ENCODE results near the gene CSK.
A peak's percentile ranks its signal among the peaks of the same experiment; 100 is the strongest.

CSK gene

GRCh38 chr15:74802862-74803447 is 21.1 kb downstream of the CSK start:
- no peak for DNase-seq

GRCh38 chr15:74804935-74805334 is 23.1 kb downstream of the CSK start:
- no peak for DNase-seq

- DNase-seq, result no peak
These were observed 25.4 kb downstream of the CSK start for GRCh38 chr15:74807282-74807681.

- no peak for DNase-seq
These were observed 26.4 kb downstream of the CSK start for GRCh38 chr15:74808078-74808839.

GRCh38 chr15:74808840-74809229 is 27.0 kb downstream of the CSK start:
- DNase-seq, result no peak

GRCh38 chr15:74809242-74809641 is 27.4 kb downstream of the CSK start:
- DNase-seq, result no peak

GRCh38 chr15:74809956-74810355 is 28.1 kb downstream of the CSK start:
- no peak for DNase-seq

GRCh38 chr15:74812533-74812932 is 30.7 kb downstream of the CSK start, which contains the start of gene LMAN1L:
TSS of gene LMAN1L (plus strand) at chr15:74812835. CDS start at chr15:74812855, 20 bp downstream.
- DNase-seq, result no peak

GRCh38 chr15:74815121-74815934 is 33.4 kb downstream of the CSK start:
- no peak for DNase-seq

GRCh38 chr15:74815961-74816360 is 34.1 kb downstream of the CSK start:
- DNase-seq, result no peak

GRCh38 chr15:74816624-74817369 is 34.9 kb downstream of the CSK start:
- DNase-seq, result no peak

- no peak for DNase-seq
These were observed 35.5 kb downstream of the CSK start for GRCh38 chr15:74817370-74817737.

GRCh38 chr15:74820056-74820455 is 38.2 kb downstream of the CSK start:
- no peak for DNase-seq

- peak; percentile 47 for DNase-seq
These were observed 39.4 kb downstream of the CSK start for GRCh38 chr15:74821091-74821789.

GRCh38 chr15:74821790-74822158 is 39.9 kb downstream of the CSK start:
- no peak for DNase-seq

GRCh38 chr15:74822233-74822632 is 40.4 kb downstream of the CSK start:
- no peak for DNase-seq

GRCh38 chr15:74823324-74823723 is 41.4 kb downstream of the CSK start:
- DNase-seq, result no peak

GRCh38 chr15:74824976-74825375 is 43.1 kb downstream of the CSK start:
- no peak for DNase-seq

GRCh38 chr15:74825866-74826265 is 44.0 kb downstream of the CSK start:
- no peak for DNase-seq

GRCh38 chr15:74826364-74826819 is 44.5 kb downstream of the CSK start, which contains the start of gene CPLX3:
TSS of gene CPLX3 (plus strand) at chr15:74826627. CDS start at chr15:74826704, 77 bp downstream.
- peak; percentile 12 for DNase-seq

GRCh38 chr15:74826921-74827320 is 45.0 kb downstream of the CSK start:
- no peak for DNase-seq

- no peak for DNase-seq
These were observed 45.7 kb downstream of the CSK start for GRCh38 chr15:74827614-74828013.

Data from CD4-positive, alpha-beta T cell treated with Interferon gamma for 1 hour (primary cell).